ENCODE data around the gene BACH1.
"Not testable (repeated sequence)": the region's sequence is repeated elsewhere in the genome, so short reads cannot be mapped to it uniquely, and the experiment has no call there.

- TF ChIP-seq EZH2 (IDR thresholded peaks at IDR 0.05; ENCODE audit: borderline replicate concordance, control insufficient read depth, low read depth, low read length); ESRRA (IDR thresholded peaks at IDR 0.05; ENCODE audit: low read length); POLR2A (IDR thresholded peaks at IDR 0.05; ENCODE audit: low read depth, low read length); FOS (IDR thresholded peaks at IDR 0.05; ENCODE audit: borderline replicate concordance, extremely low read depth, insufficient read length); E4F1 (IDR thresholded peaks at IDR 0.05; ENCODE audit: borderline replicate concordance, partially characterized antibody); BCL11A (IDR thresholded peaks at IDR 0.05; ENCODE audit: low read depth, low read length); MAX (IDR thresholded peaks at IDR 0.05; ENCODE audit: low read depth, low read length); RAD21 (IDR thresholded peaks at IDR 0.05; ENCODE audit: insufficient read depth, low read depth, low read length); TAF1 (IDR thresholded peaks at IDR 0.05; ENCODE audit: borderline replicate concordance, low read depth, low read length): not testable (repeated sequence)
- TF ChIP-seq, protein P1, sequence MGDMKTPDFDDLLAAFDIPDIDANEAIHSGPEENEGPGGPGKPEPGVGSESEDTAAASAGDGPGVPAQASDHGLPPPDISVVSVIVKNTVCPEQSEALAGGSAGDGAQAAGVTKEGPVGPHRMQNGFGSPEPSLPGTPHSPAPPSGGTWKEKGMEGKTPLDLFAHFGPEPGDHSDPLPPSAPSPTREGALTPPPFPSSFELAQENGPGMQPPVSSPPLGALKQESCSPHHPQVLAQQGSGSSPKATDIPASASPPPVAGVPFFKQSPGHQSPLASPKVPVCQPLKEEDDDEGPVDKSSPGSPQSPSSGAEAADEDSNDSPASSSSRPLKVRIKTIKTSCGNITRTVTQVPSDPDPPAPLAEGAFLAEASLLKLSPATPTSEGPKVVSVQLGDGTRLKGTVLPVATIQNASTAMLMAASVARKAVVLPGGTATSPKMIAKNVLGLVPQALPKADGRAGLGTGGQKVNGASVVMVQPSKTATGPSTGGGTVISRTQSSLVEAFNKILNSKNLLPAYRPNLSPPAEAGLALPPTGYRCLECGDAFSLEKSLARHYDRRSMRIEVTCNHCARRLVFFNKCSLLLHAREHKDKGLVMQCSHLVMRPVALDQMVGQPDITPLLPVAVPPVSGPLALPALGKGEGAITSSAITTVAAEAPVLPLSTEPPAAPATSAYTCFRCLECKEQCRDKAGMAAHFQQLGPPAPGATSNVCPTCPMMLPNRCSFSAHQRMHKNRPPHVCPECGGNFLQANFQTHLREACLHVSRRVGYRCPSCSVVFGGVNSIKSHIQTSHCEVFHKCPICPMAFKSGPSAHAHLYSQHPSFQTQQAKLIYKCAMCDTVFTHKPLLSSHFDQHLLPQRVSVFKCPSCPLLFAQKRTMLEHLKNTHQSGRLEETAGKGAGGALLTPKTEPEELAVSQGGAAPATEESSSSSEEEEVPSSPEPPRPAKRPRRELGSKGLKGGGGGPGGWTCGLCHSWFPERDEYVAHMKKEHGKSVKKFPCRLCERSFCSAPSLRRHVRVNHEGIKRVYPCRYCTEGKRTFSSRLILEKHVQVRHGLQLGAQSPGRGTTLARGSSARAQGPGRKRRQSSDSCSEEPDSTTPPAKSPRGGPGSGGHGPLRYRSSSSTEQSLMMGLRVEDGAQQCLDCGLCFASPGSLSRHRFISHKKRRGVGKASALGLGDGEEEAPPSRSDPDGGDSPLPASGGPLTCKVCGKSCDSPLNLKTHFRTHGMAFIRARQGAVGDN (IDR thresholded peaks at IDR 0.05) = not testable (repeated sequence)
- TF ChIP-seq, protein P2, sequence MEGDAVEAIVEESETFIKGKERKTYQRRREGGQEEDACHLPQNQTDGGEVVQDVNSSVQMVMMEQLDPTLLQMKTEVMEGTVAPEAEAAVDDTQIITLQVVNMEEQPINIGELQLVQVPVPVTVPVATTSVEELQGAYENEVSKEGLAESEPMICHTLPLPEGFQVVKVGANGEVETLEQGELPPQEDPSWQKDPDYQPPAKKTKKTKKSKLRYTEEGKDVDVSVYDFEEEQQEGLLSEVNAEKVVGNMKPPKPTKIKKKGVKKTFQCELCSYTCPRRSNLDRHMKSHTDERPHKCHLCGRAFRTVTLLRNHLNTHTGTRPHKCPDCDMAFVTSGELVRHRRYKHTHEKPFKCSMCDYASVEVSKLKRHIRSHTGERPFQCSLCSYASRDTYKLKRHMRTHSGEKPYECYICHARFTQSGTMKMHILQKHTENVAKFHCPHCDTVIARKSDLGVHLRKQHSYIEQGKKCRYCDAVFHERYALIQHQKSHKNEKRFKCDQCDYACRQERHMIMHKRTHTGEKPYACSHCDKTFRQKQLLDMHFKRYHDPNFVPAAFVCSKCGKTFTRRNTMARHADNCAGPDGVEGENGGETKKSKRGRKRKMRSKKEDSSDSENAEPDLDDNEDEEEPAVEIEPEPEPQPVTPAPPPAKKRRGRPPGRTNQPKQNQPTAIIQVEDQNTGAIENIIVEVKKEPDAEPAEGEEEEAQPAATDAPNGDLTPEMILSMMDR (IDR thresholded peaks at IDR 0.05 in 2 of 3, conservative IDR thresholded peaks at IDR 0.05 in 1 of 3; ENCODE audit: control insufficient read depth in 2 of 3, extremely low read depth in 1 of 3, insufficient read depth in 1 of 3, low read depth in 3 of 3, low read length in 3 of 3) = not testable (repeated sequence)
Observed at GRCh38 chr21:29356810-29357209, 58.1 kb downstream of the BACH1 start.

All from GM12878 (cell line).